Measurements from ENCODE around the gene MCM3. TPM values are rescaled to one million over a fixed set of nuclear protein-coding genes. Genes with fewer than 3 reads are reported as not detected.

The MCM3 gene
- total RNA-seq, 1 experiment from 2014 or later = 107 TPM

- POLR2A ChIA-PET = no interaction called here
- no peak for DNase-seq (ENCODE audit: low read depth, low spot score)
- BruUV-seq (replicated peaks) = no TSS peak
- Histone ChIP-seq H3K4me3 (ENCODE audit: low read depth in 2 of 2, low read length in 2 of 2) (no peak overlapping the region), H3K27ac (ENCODE audit: low read length) (no peak overlapping the region), H3K9me3 (ENCODE audit: control insufficient read depth, insufficient read depth, low read depth, low read length) (no peaks in the 10 kb centered on the region), H3K4me1 (ENCODE audit: control insufficient read depth, insufficient read depth, low read length) (no peaks in the 10 kb centered on the region), H3K36me3 (ENCODE audit: control insufficient read depth, insufficient read depth, low read length) (no peaks in the 10 kb centered on the region), H3K27me3 (ENCODE audit: control insufficient read depth, insufficient read depth, low read length) (no peaks in the 10 kb centered on the region)
- TF ChIP-seq TCF7L2 (IDR thresholded peaks at IDR 0.05; ENCODE audit: low read depth, low read length) = no peak
- no peak for TF ChIP-seq POLR2AphosphoS5 (IDR thresholded peaks at IDR 0.05; ENCODE audit: low read depth, low read length)
- TF ChIP-seq REST (IDR thresholded peaks at IDR 0.05; ENCODE audit: insufficient read depth in 1 of 2, low read depth in 2 of 2, low read length in 1 of 2) = no peak
- in situ Hi-C loops (cut with HindIII; ENCODE audit: low pct_unique_long_range_greater_than_20kb, low sequenced_read_pairs) = no loop called here
- intact Hi-C loops (cut with micrococcal nuclease; ENCODE audit: unreplicated experiment) = no loop called here
- ATAC-seq = no peak
- CTCF ChIA-PET = interaction anchor here (0.5 kb wide), 1 partner anchor 12 kb away, joined by 4 read pairs; no protein-coding TSS in a partner anchor
Measured at GRCh38 chr6:52314752-52315151, 30.2 kb upstream of the MCM3 start.

- CTCF ChIA-PET = no interaction called here
- intact Hi-C loops (cut with micrococcal nuclease; ENCODE audit: unreplicated experiment) (no loop called here), in situ Hi-C loops (cut with HindIII; ENCODE audit: low pct_unique_long_range_greater_than_20kb, low sequenced_read_pairs) (no loop called here)
- POLR2A ChIA-PET = no interaction called here
- BruUV-seq (replicated peaks) = no TSS peak
- no peaks in the 10 kb centered on the region for H3K27me3 ChIP-seq (ENCODE audit: control insufficient read depth, insufficient read depth, low read length)
- no peaks in the 10 kb centered on the region for H3K9me3 ChIP-seq (ENCODE audit: control insufficient read depth, insufficient read depth, low read depth, low read length)
- no peak overlapping the region for H3K4me3 ChIP-seq (ENCODE audit: low read depth in 2 of 2, low read length in 2 of 2)
- ATAC-seq (no peak), DNase-seq (ENCODE audit: low read depth, low spot score) (no peak)
- H3K36me3 ChIP-seq (ENCODE audit: control insufficient read depth, insufficient read depth, low read length) = no peaks in the 10 kb centered on the region
- no peak overlapping the region for H3K27ac ChIP-seq (ENCODE audit: low read length)
- no peaks in the 10 kb centered on the region for H3K4me1 ChIP-seq (ENCODE audit: control insufficient read depth, insufficient read depth, low read length)
- TF ChIP-seq CTCF (IDR thresholded peaks at IDR 0.05) (no peak), POLR2AphosphoS5 (IDR thresholded peaks at IDR 0.05; ENCODE audit: low read depth, low read length) (no peak), REST (IDR thresholded peaks at IDR 0.05; ENCODE audit: insufficient read depth in 1 of 2, low read depth in 2 of 2, low read length in 1 of 2) (no peak), SIN3A (IDR thresholded peaks at IDR 0.05; ENCODE audit: borderline replicate concordance, insufficient read depth, low read depth, low read length) (no peak), TCF7L2 (IDR thresholded peaks at IDR 0.05; ENCODE audit: low read depth, low read length) (no peak)
Measured at GRCh38 chr6:52312461-52312860, 27.9 kb upstream of the MCM3 start.

Measured in Panc1 (cell line).